BJ (cell line): ENCODE measurements around the gene PARD6G. TPM values are rescaled to one million over a fixed set of nuclear protein-coding genes. Genes with fewer than 3 reads are reported as not detected.

Experiments
- CTCF ChIA-PET: fragments of 350-600 bp; formaldehyde crosslinking; extraction: SDS; loops from one replicate; lab custom pipeline; 2021; ENCODE audit warnings: antibody characterized with exemption, inconsistent platforms; lab: Yijun Ruan, JAX
- POLR2A ChIA-PET: fragments of 300-600 bp; sonication (Branson Sonifier 250); formaldehyde crosslinking; extraction: SDS; loops from one replicate; lab custom pipeline; 2021; ENCODE audit warnings: antibody characterized with exemption; lab: Charles Lee
- DNase-seq: peaks from one replicate; pipeline ENCODE4 v3.0.0-alpha.2; 2011; ENCODE audit warnings: low read depth
- H3K27me3 ChIP-seq: 2 replicates; pipeline ENCODE4 v1.6.0; 2011; ENCODE audit warnings: low read length; ENCODE audit not compliant: control insufficient read depth, insufficient read depth
- H3K36me3 ChIP-seq: 2 replicates; pipeline ENCODE4 v1.5.1; 2011; ENCODE audit warnings: low read length; ENCODE audit not compliant: control insufficient read depth, insufficient read depth
- H3K4me3 ChIP-seq: 2 replicates; pipeline ENCODE4 v1.5.1; 2011; ENCODE audit warnings: low read depth, mild to moderate bottlenecking, control low read depth, low read length
- polyA plus RNA-seq: library from polyadenylated mRNA; depleted of rRNA; stranded (reverse); fragments of >200 nt; gene quantifications from 2 replicates; pipeline ENCODE4 v1.2.3, GENCODE V29; 2011
- TF ChIP-seq, protein P1 (sequence below): IDR thresholded peaks from 2 replicates; pipeline ENCODE4 v1.5.1; 2011; ENCODE audit warnings: low read depth, mild to moderate bottlenecking, control low read depth, inconsistent platforms, low read length, moderate library complexity; ENCODE audit not compliant: insufficient read depth

The PARD6G gene
- polyA plus RNA-seq, 1 experiment, result 0.96 TPM

DNA sequence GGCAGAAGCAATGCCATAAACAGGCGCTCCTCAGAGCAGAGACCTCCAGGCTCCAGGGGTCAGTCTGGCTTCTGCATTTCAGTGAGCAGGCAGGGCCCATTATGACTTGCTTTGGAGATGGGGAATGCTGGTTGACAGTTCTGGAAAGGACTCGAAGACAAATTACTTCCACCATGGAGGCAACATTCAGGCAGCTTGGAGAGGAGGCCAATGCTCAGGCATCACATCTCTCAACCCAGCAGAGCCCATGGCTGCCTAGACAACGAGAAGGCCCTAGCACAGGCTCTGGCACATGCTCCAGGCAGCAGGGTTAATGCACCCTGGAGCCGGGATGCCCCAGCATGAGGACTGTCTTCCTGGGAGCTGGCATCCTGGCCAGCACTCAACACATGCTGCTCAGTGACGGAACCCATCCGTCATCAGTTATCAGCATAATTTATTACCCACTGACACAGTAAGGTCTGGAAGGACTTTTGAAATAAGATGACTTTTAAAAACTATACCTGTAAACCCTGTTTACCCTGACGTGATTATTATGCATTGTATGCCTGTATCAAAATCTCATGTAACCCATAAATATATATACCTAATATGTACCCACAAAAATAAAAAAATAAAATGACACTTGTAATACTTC, 85.4 kb downstream of the PARD6G start:
- H3K4me3 ChIP-seq, result no peak overlapping the region
- H3K27me3 ChIP-seq, result no peaks in the 10 kb centered on the region
- TF ChIP-seq, protein P1, sequence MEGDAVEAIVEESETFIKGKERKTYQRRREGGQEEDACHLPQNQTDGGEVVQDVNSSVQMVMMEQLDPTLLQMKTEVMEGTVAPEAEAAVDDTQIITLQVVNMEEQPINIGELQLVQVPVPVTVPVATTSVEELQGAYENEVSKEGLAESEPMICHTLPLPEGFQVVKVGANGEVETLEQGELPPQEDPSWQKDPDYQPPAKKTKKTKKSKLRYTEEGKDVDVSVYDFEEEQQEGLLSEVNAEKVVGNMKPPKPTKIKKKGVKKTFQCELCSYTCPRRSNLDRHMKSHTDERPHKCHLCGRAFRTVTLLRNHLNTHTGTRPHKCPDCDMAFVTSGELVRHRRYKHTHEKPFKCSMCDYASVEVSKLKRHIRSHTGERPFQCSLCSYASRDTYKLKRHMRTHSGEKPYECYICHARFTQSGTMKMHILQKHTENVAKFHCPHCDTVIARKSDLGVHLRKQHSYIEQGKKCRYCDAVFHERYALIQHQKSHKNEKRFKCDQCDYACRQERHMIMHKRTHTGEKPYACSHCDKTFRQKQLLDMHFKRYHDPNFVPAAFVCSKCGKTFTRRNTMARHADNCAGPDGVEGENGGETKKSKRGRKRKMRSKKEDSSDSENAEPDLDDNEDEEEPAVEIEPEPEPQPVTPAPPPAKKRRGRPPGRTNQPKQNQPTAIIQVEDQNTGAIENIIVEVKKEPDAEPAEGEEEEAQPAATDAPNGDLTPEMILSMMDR, result no peak
- POLR2A ChIA-PET, result interaction anchor here (0.5 kb wide), 1 partner anchor 305 kb away, joined by 8 read pairs; no protein-coding TSS in a partner anchor
- H3K36me3 ChIP-seq, result 0 out of 2 replicates have a peak, but pooled peaks cover 1% of the 10 kb centered on the region
- no peak for DNase-seq
- CTCF ChIA-PET, result interaction anchor here (5.9 kb wide), 1 partner anchor 94 kb away, joined by 78 read pairs; no protein-coding TSS in a partner anchor

DNA sequence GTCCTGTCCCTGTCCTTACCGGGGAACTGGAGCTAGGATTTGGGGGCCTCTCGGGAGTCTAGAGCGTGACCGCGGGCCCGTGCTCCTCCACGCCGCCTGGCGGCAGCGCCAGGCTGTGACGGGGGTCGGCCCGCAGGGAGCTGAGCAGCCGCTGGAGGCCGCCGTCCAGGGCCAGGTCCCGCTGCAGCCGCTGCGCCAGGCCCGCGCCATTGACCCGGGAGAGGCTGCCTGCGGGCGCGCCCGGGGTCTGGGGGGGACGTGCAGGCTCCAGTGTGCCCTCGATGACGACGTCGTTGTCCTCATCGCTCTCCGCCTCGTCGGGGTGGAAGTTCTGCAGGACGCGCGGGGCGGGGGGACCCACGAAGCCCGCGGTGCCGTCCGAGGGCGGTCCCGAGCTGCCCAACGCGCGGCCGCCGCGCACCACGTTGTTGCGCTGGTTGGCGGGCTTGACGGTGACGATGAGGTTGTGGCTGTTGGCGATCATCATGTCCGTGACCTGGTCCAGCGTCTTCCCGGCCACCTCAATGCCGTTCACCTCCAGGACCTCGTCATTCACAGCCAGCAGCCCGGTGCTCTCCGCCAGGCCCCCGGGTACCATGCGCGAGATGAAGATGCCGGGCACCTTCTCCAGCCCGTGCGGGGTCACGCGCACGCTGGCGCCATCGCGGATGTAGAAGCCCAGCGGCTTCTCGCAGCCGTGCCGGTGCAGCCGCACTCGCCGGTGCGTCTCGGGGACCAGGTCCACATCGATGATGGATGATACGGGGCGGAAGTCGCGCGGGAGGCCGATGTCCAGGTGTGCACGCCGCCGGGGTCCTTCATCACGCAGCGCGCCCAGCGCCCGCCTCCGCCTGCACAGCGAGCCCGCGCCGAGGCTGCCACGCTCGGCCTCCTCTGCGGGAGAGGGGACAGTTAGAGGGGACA, 87.3 kb downstream of the PARD6G start:
- ChIA-PET CTCF (interaction anchor here (0.8 to 5.9 kb wide), 6 partner anchors 10 to 96 kb away, joined by 3 to 78 read pairs (median 8); partner anchors contain the start of gene PARD6G), POLR2A (no interaction called here)
- Histone ChIP-seq H3K36me3 (0 out of 2 replicates have a peak, but pooled peaks cover 1% of the 10 kb centered on the region), H3K27me3 (no peaks in the 10 kb centered on the region), H3K4me3 (no peak overlapping the region)
- TF ChIP-seq, protein P1, result peak; percentile 48
- DNase-seq, result no peak

DNA sequence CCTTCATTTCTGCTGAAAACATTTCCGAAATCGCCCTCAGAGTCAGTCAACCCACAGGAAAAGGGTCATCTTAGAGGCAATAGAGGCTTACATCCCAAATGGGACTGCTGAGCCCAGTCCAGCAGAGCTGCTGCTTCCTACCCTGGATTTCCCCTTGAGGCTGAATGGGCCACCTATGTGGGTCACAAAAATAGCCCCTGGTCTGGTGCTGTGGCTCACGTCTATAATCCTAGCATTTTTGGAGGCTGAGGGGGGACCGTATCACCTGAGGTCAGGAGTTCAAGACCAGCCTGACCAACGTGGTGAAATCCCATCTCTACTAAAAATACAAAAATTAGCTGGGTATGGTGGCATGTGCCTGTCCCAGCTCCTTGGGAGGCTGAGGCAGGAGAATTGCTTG, 88.9 kb downstream of the PARD6G start:
- DNase-seq, result no peak
- CTCF ChIA-PET, result interaction anchor here (0.7 to 5.9 kb wide), 21 partner anchors 9 to 224 kb away, joined by 3 to 78 read pairs (median 4); partner anchors contain the start of gene PARD6G

DNA sequence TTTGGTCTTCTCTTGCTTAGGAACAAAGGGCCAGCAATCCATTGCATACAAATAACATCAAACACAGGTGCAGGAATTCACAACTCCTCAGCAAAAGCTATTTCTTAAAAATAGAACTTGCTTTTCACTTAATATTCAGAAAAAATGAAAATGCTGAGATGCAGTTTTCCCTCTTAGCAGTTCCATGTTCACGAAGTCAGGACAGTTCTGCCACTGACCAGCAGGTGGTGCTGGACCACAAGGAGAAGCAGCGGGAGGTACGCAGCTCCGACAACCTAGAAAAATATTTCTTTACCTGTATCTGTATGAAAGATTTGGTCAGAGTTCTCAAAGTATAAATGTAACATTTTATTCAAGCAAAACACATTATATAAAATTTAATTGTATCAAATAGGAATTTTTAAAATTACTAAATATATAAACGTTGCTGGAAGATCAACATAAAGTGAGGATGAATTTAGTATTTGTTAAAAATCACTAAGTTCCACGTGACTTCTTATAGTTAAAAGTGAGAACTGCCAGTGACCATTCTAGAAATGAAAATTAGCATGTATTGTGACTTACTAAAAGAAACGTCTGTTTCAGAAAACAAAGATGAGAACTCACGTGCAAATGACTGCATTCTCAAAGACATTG, 89.5 kb downstream of the PARD6G start:
- POLR2A ChIA-PET, result no interaction called here
- CTCF ChIA-PET, result interaction anchor here (0.7 to 5.9 kb wide), 21 partner anchors 9 to 736 kb away, joined by 3 to 78 read pairs (median 4); partner anchors contain the start of gene PARD6G

More for the DNA sequence above, 88.9 kb downstream of the PARD6G start:
- TF ChIP-seq, protein P1, result no peak
- Histone ChIP-seq H3K36me3 (0 out of 2 replicates have a peak, but pooled peaks cover 1% of the 10 kb centered on the region), H3K4me3 (no peak overlapping the region), H3K27me3 (no peaks in the 10 kb centered on the region)
- POLR2A ChIA-PET, result no interaction called here

More for the DNA sequence above, 89.5 kb downstream of the PARD6G start:
- Histone ChIP-seq H3K27me3 (no peaks in the 10 kb centered on the region), H3K36me3 (0 out of 2 replicates have a peak, but pooled peaks cover 1% of the 10 kb centered on the region), H3K4me3 (no peak overlapping the region)
- TF ChIP-seq, protein P1, result peak; percentile 98
- no peak for DNase-seq
